Measurements from ENCODE around the gene VDR. TPM values are rescaled to one million over a fixed set of nuclear protein-coding genes. Genes with fewer than 3 reads are reported as not detected.
"Not testable (repeated sequence)": the region's sequence is repeated elsewhere in the genome, so short reads cannot be mapped to it uniquely, and the experiment has no call there.

The VDR gene
- total RNA-seq, 2 donors from 2014 or later = 217 to 224 TPM

- Mint-ChIP-seq H3K4me1 (ENCODE audit: low read depth) (peaks cover 97% of the 10 kb centered on the region), H3K27ac (peak overlapping the region; percentile 100)
- no peak for ATAC-seq (replicated peaks in 1 of 2)
Measured at GRCh38 chr12:47811581-47812484, 93.0 kb downstream of the VDR start.

GRCh38 chr12:47811072-47811396 lies 93.8 kb downstream of the VDR start:
- DNase-seq = no peak
- Mint-ChIP-seq H3K9me3 (peaks cover 3% of the 10 kb centered on the region in 2 donors), H3K4me3 (peak overlapping the region; percentile 88 to 91), H3K4me1 (ENCODE audit: low read depth) (peaks cover 97% of the 10 kb centered on the region), H3K27ac (peak overlapping the region; percentile 100), H3K36me3 (ENCODE audit: insufficient read depth in 2 of 2) (peaks cover 7 to 24% of the 10 kb centered on the region in 2 donors), H3K27me3 (ENCODE audit: low read depth) (no peaks in the 10 kb centered on the region)
- ATAC-seq (replicated peaks in 1 of 2) = no peak

More at GRCh38 chr12:47811581-47812484, 93.0 kb downstream of the VDR start:
- H3K27me3 Mint-ChIP-seq (ENCODE audit: low read depth) = no peaks in the 10 kb centered on the region
- peaks cover 10 to 24% of the 10 kb centered on the region in 2 donors for H3K36me3 Mint-ChIP-seq (ENCODE audit: insufficient read depth in 2 of 2)
- H3K9me3 Mint-ChIP-seq = peaks cover 3% of the 10 kb centered on the region in 2 donors
- DNase-seq = no peak
- peak overlapping the region; percentile 88 to 91 for H3K4me3 Mint-ChIP-seq

- Mint-ChIP-seq H3K4me1 (ENCODE audit: low read depth) (peaks cover 97% of the 10 kb centered on the region), H3K36me3 (ENCODE audit: insufficient read depth in 2 of 2) (peaks cover 3 to 22% of the 10 kb centered on the region in 2 donors), H3K27ac (peak overlapping the region; percentile 100), H3K4me3 (peak overlapping the region; percentile 88 to 91)
- H3K27me3 Mint-ChIP-seq (ENCODE audit: low read depth); ATAC-seq (replicated peaks in 1 of 2); DNase-seq; H3K9me3 Mint-ChIP-seq: not testable (repeated sequence)
Measured at GRCh38 chr12:47809518-47809917, 95.3 kb downstream of the VDR start.

DNA sequence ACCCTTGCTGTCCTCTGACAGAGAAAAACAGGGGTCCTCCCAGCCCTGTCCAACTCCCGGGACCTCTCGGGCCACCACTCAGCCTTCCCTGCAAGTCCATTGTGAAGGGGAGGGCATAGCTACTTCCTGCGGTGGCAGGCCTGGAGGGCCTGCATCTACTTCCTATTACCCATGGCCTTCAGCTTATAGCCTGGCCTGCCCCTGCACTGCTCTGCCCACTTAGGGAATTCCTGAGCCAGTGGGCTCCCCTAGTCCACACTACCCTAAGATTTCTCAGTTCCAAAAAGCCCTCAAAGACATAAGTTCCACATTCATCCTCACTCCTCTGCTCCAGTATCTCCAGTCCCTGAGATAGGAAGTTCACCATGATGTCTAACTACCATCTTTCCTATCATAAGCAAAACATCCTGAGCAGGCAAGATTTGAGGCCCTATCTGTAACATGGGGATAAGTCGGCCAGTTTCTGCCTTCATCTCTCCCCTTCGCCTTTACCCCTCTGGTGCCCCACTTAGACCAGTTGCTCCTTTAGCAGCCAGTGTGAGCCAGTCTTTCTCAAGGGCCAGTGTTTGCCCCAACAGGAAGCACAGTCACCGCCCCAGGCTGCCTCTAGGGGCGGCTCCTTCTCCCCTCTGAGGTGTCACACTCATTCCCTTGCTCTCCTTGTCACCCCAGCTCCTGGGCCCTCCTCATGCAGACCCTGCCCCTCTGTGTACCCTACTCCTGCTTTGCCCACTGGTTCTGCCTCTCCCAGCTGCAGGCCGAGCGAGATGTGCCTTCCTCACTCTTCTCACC lies 96.0 kb downstream of the VDR start:
- H3K4me1 Mint-ChIP-seq (ENCODE audit: low read depth) = peaks cover 97% of the 10 kb centered on the region
- H3K36me3 Mint-ChIP-seq (ENCODE audit: insufficient read depth in 2 of 2) = peaks cover 1 to 19% of the 10 kb centered on the region in 2 donors
- H3K4me3 Mint-ChIP-seq = peak overlapping the region; percentile 81 to 86
- ATAC-seq (replicated peaks in 1 of 2) (peak; percentile 40 to 54), DNase-seq (peak; percentile 76 to 78)
- H3K27ac Mint-ChIP-seq = peak overlapping the region; percentile 94
- H3K27me3 Mint-ChIP-seq (ENCODE audit: low read depth) = no peaks in the 10 kb centered on the region
- H3K9me3 Mint-ChIP-seq = no peaks in the 10 kb centered on the region

DNA sequence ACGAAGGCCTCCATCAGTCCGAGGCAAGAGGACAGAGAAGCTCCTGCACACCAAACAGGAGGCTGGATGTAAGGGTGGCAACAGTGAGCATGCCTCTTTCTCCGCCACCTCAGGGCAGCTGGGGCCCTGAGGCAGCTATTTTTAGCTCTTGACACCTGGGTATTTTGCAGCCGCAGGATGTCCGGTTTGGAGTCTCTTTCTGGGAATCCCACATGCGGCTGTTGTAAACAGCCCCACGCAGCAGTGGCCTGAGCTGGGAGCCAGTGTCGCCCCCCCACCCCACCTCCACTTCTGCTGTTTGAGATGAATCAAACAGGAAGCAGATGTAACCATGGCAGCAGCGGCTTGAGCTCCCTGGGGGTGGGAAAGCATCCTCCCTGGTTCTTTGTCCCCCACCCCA lies 96.7 kb downstream of the VDR start:
- Mint-ChIP-seq H3K27me3 (ENCODE audit: low read depth) (no peaks in the 10 kb centered on the region), H3K27ac (peak overlapping the region; percentile 94), H3K9me3 (no peaks in the 10 kb centered on the region), H3K4me3 (peak overlapping the region; percentile 81 to 86), H3K36me3 (ENCODE audit: insufficient read depth in 2 of 2) (peaks cover 1 to 21% of the 10 kb centered on the region in 2 donors), H3K4me1 (ENCODE audit: low read depth) (peaks cover 97% of the 10 kb centered on the region)
- ATAC-seq (replicated peaks in 1 of 2) (peak; percentile 34 to 54), DNase-seq (peak; percentile 79 to 85)

DNA sequence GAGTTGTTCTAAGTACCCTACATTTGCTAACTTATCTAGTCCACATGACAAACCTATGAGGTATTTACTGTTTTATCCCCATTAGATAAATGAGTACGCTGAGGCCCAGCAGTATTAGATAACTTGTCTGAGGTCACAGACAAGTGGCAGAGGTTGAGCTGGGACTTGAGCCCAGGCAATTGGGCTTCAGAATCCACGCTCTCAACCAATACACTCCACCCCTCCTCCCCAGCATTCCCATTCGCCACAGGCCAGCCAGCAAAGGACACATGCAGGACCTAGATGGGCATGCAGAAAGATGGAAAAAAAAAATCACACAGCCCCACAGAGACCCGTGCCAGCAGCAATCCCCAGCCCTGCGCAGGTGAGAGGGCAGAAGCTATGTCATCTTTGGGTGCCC lies 97.5 kb downstream of the VDR start:
- no peaks in the 10 kb centered on the region for H3K9me3 Mint-ChIP-seq
- H3K4me1 Mint-ChIP-seq (ENCODE audit: low read depth) = peaks cover 100% of the 10 kb centered on the region
- H3K4me3 Mint-ChIP-seq = peak overlapping the region; percentile 81 to 86
- H3K27ac Mint-ChIP-seq = peak overlapping the region; percentile 94
- DNase-seq (no peak), ATAC-seq (replicated peaks in 1 of 2) (no peak)
- H3K36me3 Mint-ChIP-seq (ENCODE audit: insufficient read depth in 2 of 2) = peaks cover 2 to 22% of the 10 kb centered on the region in 2 donors
- H3K27me3 Mint-ChIP-seq (ENCODE audit: low read depth) = no peaks in the 10 kb centered on the region

DNA sequence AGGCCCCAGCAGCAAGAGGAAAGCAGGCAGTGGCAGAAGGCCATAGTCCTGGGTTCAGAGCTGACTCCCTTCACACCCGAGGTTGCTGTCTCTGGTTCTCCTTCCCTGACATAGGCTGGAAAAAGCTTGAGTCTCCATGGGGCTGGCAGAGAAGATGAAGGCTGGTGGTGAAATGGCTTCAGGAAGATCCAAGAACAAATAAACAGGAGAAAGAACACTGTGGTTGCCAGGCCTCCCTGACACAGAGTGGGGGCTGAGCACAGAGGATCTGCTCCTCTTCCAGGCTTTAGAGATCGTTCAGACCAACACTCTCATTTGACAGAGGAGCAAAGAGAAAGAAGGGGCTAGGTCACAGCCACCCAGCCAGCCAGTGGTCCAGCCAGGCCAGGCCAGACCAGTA lies 99.4 kb downstream of the VDR start:
- DNase-seq (no peak), ATAC-seq (replicated peaks in 1 of 2) (no peak)
- no peaks in the 10 kb centered on the region for H3K27me3 Mint-ChIP-seq (ENCODE audit: low read depth)
- peak overlapping the region; percentile 67 to 81 for H3K4me3 Mint-ChIP-seq
- peaks cover 97% of the 10 kb centered on the region for H3K4me1 Mint-ChIP-seq (ENCODE audit: low read depth)
- no peaks in the 10 kb centered on the region for H3K9me3 Mint-ChIP-seq
- H3K36me3 Mint-ChIP-seq (ENCODE audit: insufficient read depth in 2 of 2) = peaks cover 6 to 23% of the 10 kb centered on the region in 2 donors
- H3K27ac Mint-ChIP-seq = peak overlapping the region; percentile 94

GRCh38 chr12:47804171-47804570 lies 100.6 kb downstream of the VDR start:
- H3K36me3 Mint-ChIP-seq (ENCODE audit: insufficient read depth in 2 of 2) = peaks cover 6 to 22% of the 10 kb centered on the region in 2 donors
- H3K27ac Mint-ChIP-seq = peak overlapping the region; percentile 94
- peak overlapping the region; percentile 67 to 81 for H3K4me3 Mint-ChIP-seq

GRCh38 chr12:47803191-47803875 lies 101.5 kb downstream of the VDR start:
- Mint-ChIP-seq H3K4me3 (peak overlapping the region; percentile 35 to 81), H3K36me3 (ENCODE audit: insufficient read depth in 2 of 2) (peaks cover 6 to 23% of the 10 kb centered on the region in 2 donors), H3K9me3 (no peaks in the 10 kb centered on the region), H3K27ac (peak overlapping the region; percentile 92), H3K4me1 (ENCODE audit: low read depth) (peaks cover 86% of the 10 kb centered on the region), H3K27me3 (ENCODE audit: low read depth) (no peaks in the 10 kb centered on the region)
- ATAC-seq (replicated peaks in 1 of 2) (no peak), DNase-seq (no peak)

More at GRCh38 chr12:47804171-47804570, 100.6 kb downstream of the VDR start:
- DNase-seq = no peak
- no peaks in the 10 kb centered on the region for H3K9me3 Mint-ChIP-seq
- no peak for ATAC-seq (replicated peaks in 1 of 2)
- H3K27me3 Mint-ChIP-seq (ENCODE audit: low read depth) = no peaks in the 10 kb centered on the region
- peaks cover 90% of the 10 kb centered on the region for H3K4me1 Mint-ChIP-seq (ENCODE audit: low read depth)

DNA sequence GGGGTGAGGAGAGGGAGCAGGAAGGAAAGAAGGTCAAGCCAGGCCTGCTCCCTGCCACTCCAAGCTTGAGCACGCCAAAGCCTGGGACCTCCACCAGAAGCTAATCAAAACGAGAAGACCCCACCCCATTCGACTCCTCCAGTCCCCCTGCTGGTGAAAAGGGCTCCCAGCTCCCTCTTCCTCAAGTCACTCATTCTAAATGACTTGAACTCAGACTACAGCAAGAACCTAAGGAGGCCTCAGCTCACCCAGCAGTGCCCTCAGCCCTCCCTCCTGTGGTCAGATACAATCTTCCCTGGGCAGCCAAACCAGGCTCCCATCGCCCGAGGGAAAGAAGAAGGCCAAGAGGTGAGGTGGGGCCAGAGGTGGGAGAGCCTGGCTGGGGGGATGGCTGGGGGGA lies 102.5 kb downstream of the VDR start:
- DNase-seq = no peak
- H3K4me3 Mint-ChIP-seq = peak overlapping the region; percentile 35 to 54
- peaks cover 8 to 30% of the 10 kb centered on the region in 2 donors for H3K36me3 Mint-ChIP-seq (ENCODE audit: insufficient read depth in 2 of 2)
- no peaks in the 10 kb centered on the region for H3K27me3 Mint-ChIP-seq (ENCODE audit: low read depth)
- peak; percentile 25 to 27 for ATAC-seq (replicated peaks in 1 of 2)
- peak overlapping the region; percentile 92 for H3K27ac Mint-ChIP-seq
- H3K4me1 Mint-ChIP-seq (ENCODE audit: low read depth) = peaks cover 77% of the 10 kb centered on the region
- H3K9me3 Mint-ChIP-seq = no peaks in the 10 kb centered on the region

- no peak for DNase-seq
- Mint-ChIP-seq H3K9me3 (no peaks in the 10 kb centered on the region), H3K4me1 (ENCODE audit: low read depth) (peaks cover 72% of the 10 kb centered on the region), H3K36me3 (ENCODE audit: insufficient read depth in 2 of 2) (peaks cover 6 to 32% of the 10 kb centered on the region in 2 donors), H3K27ac (peak overlapping the region; percentile 90), H3K27me3 (ENCODE audit: low read depth) (no peaks in the 10 kb centered on the region), H3K4me3 (peak overlapping the region in 1 of 2 donors; percentile 54)
- no peak for ATAC-seq (replicated peaks in 1 of 2)
Measured at GRCh38 chr12:47801904-47802246, 102.9 kb downstream of the VDR start.

DNA sequence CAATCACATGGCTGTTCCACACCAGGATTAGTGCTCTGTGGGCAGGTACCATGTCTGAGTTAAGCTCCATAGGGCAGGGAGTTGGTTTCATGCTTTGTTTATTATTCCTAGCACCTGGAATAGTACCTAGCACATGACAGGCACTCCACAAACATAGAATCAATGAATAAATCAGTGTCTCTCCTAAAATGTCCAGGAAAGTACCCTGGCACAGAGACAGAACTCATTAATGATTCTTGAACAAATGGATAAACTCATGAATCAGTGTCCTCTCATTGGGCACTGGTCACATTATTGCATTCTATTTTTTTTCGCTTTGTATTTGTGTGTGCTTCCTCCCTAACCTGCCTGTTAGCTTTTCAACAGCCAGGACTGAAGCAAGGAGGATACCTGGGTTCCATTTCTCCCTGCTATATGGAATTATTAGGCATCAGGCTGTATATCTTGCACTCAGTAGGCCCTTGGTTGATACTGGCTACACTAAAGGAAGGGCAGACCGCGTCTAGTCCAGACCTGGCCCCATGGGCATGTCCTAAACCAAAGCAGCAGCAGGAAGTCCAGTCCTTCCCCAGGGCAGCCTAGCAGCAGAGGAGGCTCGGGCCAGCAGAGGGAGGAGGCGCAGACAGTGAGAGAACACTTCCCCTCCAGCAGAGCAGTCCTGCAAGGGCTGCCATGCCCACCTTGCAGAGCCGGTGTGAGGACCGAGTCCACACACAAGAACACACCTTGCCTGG lies 103.5 kb downstream of the VDR start:
- Mint-ChIP-seq H3K27ac (peak overlapping the region; percentile 67), H3K9me3 (no peaks in the 10 kb centered on the region), H3K4me3 (no peak overlapping the region), H3K4me1 (ENCODE audit: low read depth) (peaks cover 67% of the 10 kb centered on the region), H3K36me3 (ENCODE audit: insufficient read depth in 2 of 2) (peaks cover 6 to 32% of the 10 kb centered on the region in 2 donors), H3K27me3 (ENCODE audit: low read depth) (no peaks in the 10 kb centered on the region)
- DNase-seq (no peak), ATAC-seq (replicated peaks in 1 of 2) (no peak)

Data from activated T-cell treated with anti-CD3 and anti-CD28 coated beads, Interleukin-2, amount 50 U/mL, for 72 hours (primary cell).